Measurements from ENCODE around the gene XPO6. TPM values are rescaled to one million over a fixed set of nuclear protein-coding genes. Genes with fewer than 3 reads are reported as not detected.
"Not testable (repeated sequence)": the region's sequence is repeated elsewhere in the genome, so short reads cannot be mapped to it uniquely, and the experiment has no call there.

The XPO6 gene
- total RNA-seq, 1 experiment from 2014 or later: 127 TPM

- no peak for DNase-seq (ENCODE audit: low spot score)
These were observed 62.5 kb downstream of the XPO6 start for GRCh38 chr16:28149011-28149888.

DNA sequence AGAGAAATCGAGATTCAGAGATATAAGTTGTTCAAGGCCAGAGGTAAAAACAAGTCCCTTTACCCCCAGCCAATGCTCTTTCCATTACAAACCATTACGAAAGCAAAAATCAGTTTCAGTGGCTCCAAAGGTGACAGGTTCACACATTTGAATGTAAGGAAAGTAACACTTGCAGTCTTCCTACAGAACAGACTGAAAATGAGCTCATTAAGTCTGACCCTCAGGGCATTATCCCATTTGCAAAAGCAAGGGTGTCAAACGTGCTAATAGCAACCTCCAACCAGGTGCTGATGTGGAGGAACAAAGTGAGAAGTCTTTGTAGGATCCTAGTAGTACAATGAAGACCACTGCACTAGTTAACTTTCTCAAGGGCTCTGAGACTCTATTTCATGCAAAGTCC, 65.2 kb downstream of the XPO6 start:
- DNase-seq (ENCODE audit: low spot score): no peak

DNA sequence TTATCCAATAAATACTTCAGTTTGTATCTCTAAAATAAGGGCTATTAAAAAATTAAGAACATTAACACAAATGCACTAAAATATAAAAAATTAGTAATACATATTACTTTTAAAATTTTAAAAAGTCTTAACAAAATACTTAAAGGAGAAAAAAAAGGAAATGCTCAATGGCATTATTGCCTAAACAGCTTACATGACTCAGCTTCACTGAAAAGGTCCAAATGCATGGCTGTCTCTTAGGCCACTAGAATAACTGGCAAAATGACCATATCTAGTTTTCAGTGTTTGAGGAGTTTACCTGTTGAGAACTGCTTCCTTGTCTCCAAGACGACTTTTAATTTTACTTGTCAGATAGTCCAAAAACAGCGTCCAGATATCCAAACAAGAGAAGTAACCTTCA, 66.0 kb downstream of the XPO6 start:
- DNase-seq (ENCODE audit: low spot score): no peak

DNA sequence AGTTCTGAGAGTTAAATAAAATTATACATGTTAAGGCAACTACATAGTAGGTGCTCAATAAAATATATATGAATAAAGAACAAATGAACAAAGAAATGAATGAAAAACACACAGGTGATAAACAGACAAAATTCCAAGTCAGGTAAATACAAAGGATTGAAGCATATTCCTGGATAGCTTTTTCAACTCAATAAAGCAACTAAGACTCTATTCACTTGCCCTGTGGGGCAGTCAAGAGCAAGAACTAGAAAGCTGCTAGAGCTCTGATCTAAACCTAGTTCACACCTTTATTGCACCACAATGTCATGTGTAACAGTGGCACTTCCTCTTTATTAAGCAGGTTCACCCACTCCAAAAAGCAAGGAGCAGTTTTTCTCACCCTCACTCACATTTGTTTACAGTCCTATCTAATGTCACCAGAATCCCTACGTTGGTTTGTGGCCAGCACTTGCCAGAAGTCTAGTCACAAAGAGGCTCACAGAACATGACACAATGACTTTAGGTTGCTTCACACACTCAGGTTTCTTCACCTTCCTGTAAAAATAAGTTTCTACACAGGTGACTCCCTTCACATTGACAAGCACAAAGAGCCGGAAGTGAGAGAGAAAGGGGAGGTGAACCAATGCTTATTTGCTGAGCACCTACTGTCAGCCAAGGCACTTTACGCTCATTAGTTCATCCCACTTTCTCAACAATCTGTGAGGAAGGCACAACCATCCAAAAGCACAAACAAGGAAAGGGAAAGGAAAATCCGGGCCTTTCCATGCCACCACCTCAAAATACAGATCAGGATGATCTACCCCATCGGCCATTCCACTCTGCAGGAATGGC, 70.8 kb downstream of the XPO6 start:
- no peak for DNase-seq (ENCODE audit: low spot score)

GRCh38 chr16:28139530-28139929, 72.2 kb downstream of the XPO6 start:
- no peak for DNase-seq (ENCODE audit: low spot score)

GRCh38 chr16:28136751-28137434, 74.9 kb downstream of the XPO6 start:
- no peak for DNase-seq (ENCODE audit: low spot score)

- DNase-seq (ENCODE audit: low spot score): no peak
These were observed 78.1 kb downstream of the XPO6 start for GRCh38 chr16:28133666-28134065.

DNA sequence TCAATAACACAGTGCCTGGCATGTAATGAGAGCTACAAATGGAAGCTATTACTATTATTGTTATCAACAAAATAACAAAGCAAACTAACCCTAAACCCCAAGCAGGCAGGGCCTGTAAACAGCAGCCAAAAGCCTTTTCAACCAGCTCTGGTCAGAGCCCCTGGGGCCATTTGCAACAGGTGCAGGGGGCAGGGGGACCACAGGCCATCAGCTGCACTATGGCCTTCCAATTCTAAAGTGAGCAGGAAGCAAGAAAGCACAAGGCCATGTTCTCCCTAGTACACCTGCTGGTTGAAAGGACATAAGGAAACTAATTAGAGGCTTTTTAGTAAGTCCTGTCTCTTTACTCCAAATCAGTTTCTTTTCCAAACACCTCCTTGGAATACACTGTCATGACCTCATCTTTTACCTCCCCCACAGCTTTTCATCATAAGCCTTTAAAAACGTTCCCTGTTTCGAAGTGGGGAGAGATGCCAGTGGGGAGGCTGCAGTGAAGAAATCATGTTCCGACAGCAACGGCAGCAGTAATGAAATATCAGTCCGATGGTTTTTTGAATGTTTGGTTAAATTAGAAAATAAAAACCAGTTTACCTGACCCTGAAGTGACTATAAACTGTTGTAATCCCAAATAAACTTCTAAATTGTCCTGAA, 79.9 kb downstream of the XPO6 start:
- no peak for DNase-seq (ENCODE audit: low spot score)

DNA sequence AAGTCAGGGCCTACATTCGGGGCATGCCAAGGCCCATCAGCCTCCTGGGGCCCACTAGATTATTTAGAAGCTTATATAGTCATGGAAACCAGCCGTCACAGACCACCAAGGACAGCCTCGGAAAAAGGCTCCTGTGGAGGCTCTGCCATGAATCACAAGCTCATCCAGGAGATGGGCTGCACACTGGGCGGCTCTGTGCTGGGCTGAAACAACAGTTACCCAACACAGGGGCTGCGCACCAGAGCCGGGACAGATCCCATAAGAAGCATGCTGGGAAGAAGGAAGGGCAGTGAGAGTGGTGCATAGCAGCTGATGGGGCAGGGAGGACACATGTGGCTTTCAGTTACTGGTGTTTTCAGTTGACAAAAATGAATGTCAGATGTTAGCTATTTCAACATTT, 80.6 kb downstream of the XPO6 start:
- no peak for DNase-seq (ENCODE audit: low spot score)

GRCh38 chr16:28130099-28131088, 81.4 kb downstream of the XPO6 start:
- DNase-seq (ENCODE audit: low spot score): no peak

GRCh38 chr16:28126684-28127620, 84.8 kb downstream of the XPO6 start:
- DNase-seq (ENCODE audit: low spot score): no peak

- DNase-seq (ENCODE audit: low spot score): no peak
These were observed 86.2 kb downstream of the XPO6 start for GRCh38 chr16:28125592-28125991.

DNA sequence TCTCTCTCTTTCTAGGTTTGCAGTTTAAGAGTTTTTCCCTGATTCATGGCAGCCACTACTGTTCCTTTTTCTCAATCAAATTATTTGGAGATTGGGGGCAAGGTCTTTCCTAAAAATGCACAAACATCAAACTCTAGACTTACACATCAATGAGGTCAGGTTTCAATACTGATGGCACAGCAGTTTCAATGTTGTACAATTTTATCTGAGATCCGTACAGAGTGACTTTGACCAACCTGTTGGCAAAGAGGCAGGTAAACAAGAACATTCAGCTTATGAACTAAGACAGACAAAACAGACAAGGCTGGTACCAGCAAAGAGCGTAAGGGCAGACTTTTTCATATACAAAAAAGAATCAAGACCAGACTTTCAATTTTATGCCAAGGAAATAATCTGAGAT, 90.2 kb downstream of the XPO6 start:
- no peak for DNase-seq (ENCODE audit: low spot score)

GRCh38 chr16:28120754-28121153, 91.0 kb downstream of the XPO6 start:
- DNase-seq (ENCODE audit: low spot score): no peak

DNA sequence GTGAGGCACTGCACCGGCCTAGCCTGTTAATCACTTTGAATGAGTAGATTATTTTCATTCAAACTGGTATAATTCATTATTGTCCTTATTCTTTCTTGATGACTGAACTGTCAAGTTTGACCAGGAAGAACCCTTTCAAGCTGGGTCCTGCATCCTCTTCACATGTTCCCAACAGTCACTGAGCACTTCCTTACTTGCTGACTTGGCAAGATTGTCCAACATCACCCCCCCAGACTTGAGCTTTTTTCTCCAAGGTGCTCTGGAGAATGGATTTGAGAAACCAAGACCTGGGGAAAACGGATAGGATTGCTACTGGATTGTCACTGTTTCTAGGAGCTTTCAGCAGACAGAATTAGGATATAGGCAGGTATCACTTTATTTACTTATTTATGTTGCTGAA, 93.1 kb downstream of the XPO6 start:
- no peak for DNase-seq (ENCODE audit: low spot score)

GRCh38 chr16:28117168-28117565, 94.6 kb downstream of the XPO6 start:
- DNase-seq (ENCODE audit: low spot score): no peak

- not testable (repeated sequence) for DNase-seq (ENCODE audit: low spot score)
These were observed 95.9 kb downstream of the XPO6 start for GRCh38 chr16:28115866-28116265.

- no peak for DNase-seq (ENCODE audit: low spot score)
These were observed 98.9 kb downstream of the XPO6 start for GRCh38 chr16:28112908-28113307.

- DNase-seq (ENCODE audit: low spot score): no peak
These were observed 100.8 kb downstream of the XPO6 start for GRCh38 chr16:28110977-28111376.

All from A172 (cell line).